Measurements from ENCODE around the gene POLR3A. TPM values are rescaled to one million over a fixed set of nuclear protein-coding genes. Genes with fewer than 3 reads are reported as not detected.
"Not testable (repeated sequence)": the region's sequence is repeated elsewhere in the genome, so short reads cannot be mapped to it uniquely, and the experiment has no call there.

The POLR3A gene
- total RNA-seq, 1 experiment from 2014 or later: 21.8 TPM

DNA sequence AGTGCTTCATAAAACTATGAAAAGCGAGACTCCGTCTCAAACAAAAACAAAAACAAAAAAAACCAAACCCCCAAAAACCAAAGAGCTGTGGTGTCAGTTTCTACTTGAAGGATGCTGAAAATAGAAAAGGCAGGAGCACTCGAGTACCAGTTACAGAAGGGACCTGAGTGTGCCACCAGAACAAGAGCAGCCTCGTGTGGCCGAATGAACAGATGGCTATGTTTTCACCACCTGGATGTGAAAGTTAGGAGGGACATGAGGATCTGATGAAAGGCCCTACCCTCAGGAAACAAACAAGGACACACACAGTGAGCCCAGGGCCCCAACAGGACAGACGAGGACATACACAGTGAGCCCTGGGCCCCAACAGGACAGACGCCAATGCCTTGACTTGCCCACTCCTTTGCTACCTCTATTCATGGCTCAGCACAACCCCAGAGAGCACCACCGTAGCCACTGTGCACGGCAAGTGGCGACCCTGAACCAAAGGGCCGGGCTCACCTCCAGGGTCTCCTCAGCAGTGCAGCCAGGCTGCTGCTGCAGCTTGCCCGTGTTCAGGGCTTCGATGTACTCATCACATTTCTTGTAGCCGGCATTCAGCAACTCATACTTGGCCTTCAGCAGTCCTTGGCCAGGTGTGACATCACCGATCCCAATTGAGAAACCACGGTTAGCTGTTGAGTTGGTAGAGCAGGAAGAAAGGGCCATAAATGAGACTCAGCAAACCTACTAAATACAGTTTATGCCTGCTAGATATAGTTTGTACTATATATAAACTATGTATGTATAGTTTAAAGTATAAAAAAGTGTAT, 24.9 kb downstream of the POLR3A start:
- H3K27me3 ChIP-seq: no peaks in the 10 kb centered on the region
- no peak overlapping the region for H3K4me3 ChIP-seq
- H3K36me3 ChIP-seq: peaks cover 88% of the 10 kb centered on the region
- DNase-seq: no peak
- H3K9me3 ChIP-seq: no peaks in the 10 kb centered on the region

DNA sequence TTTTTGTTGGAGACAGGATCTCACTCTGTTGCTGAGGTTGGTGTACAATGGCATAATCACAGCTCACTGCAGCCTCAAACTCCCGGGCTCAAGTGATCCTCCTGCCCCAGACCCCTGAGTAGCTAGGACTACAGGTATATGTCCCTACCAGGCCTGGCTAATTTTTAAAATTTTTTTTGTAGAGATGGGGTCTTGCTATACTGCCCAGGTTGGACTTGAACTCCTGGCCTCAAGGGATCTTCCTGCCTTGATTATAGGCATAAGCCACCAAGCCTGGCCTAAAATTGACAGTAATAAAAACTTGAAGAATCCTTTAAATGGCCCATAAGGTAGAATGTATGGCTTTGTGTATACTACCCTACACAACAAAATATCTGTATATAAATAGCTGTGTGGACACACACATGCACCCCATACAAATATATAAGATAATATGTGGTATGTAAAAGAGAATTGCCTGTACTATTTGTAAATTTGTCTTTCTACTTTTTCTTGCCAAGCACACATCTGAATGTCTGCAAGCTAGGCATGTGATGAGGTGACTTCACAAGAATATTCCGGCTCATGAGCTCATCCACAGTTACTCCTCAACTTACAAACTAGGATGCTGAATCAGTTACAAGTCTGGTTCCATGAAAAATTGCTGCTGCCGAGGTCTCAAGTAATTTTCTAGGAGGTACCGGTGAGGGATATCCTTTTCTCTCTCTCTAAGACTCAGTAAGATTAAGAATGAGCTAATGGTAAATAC, 26.6 kb downstream of the POLR3A start:
- H3K36me3 ChIP-seq: peaks cover 94% of the 10 kb centered on the region
- H3K9me3 ChIP-seq: no peaks in the 10 kb centered on the region
- no peak overlapping the region for H3K4me3 ChIP-seq
- H3K27me3 ChIP-seq: no peaks in the 10 kb centered on the region
- DNase-seq: no peak

GRCh38 chr10:78000956-78001472, 28.3 kb downstream of the POLR3A start:
- H3K36me3 ChIP-seq: peaks cover 96% of the 10 kb centered on the region
- H3K4me3 ChIP-seq: no peak overlapping the region
- no peak for DNase-seq
- H3K9me3 ChIP-seq: no peaks in the 10 kb centered on the region
- H3K27me3 ChIP-seq: no peaks in the 10 kb centered on the region

- Histone ChIP-seq H3K27me3 (no peaks in the 10 kb centered on the region), H3K9me3 (no peaks in the 10 kb centered on the region), H3K36me3 (peaks cover 92% of the 10 kb centered on the region), H3K4me3 (no peak overlapping the region)
- DNase-seq: no peak
Measured at GRCh38 chr10:78000206-78000605, 29.1 kb downstream of the POLR3A start.

GRCh38 chr10:77998780-77999179, 30.5 kb downstream of the POLR3A start:
- H3K27me3 ChIP-seq, H3K9me3 ChIP-seq, DNase-seq, H3K4me3 ChIP-seq: not testable (repeated sequence)
- peaks cover 91% of the 10 kb centered on the region for H3K36me3 ChIP-seq

- Histone ChIP-seq H3K9me3 (no peaks in the 10 kb centered on the region), H3K4me3 (no peak overlapping the region), H3K36me3 (peaks cover 80% of the 10 kb centered on the region), H3K27me3 (no peaks in the 10 kb centered on the region)
- DNase-seq: no peak
Measured at GRCh38 chr10:77993620-77994019, 35.7 kb downstream of the POLR3A start.

GRCh38 chr10:77989081-77989724, 40.1 kb downstream of the POLR3A start:
- peaks cover 86% of the 10 kb centered on the region for H3K36me3 ChIP-seq
- peak; percentile 30 for DNase-seq

DNA sequence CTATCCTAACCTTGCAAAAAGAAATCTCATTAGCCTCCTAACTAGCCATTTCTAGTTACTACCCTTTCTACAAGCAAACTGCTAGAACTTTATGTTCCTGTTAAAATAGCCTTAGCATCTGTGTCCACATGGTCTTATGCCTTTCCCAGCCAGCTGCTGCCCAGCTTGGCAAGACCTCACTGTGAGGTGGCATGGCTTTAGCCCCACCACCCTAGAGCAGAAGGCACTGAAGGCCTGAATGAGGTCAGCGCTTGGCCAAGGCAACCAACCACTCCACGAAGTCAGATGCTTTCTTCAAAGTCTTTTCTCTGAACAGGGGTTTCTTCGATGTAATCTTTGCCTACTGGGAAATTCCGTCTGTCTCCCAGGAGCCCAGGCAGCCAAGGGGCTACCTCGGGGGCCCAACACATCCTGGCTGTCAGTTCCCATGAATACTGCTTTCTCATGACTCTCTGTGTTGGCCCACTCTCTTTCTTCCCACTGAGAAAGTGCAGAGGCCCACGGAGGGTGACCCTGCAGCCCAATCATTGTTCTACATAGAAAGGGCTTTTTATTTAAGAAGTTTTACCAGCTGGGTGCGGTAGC, 41.6 kb downstream of the POLR3A start:
- peaks cover 85% of the 10 kb centered on the region for H3K36me3 ChIP-seq
- no peaks in the 10 kb centered on the region for H3K9me3 ChIP-seq
- H3K4me3 ChIP-seq: no peak overlapping the region
- H3K27me3 ChIP-seq: no peaks in the 10 kb centered on the region
- no peak for DNase-seq

More at GRCh38 chr10:77989081-77989724, 40.1 kb downstream of the POLR3A start:
- Histone ChIP-seq H3K4me3 (no peak overlapping the region), H3K9me3 (no peaks in the 10 kb centered on the region), H3K27me3 (no peaks in the 10 kb centered on the region)

GRCh38 chr10:77984986-77985385, 44.3 kb downstream of the POLR3A start:
- Histone ChIP-seq H3K36me3 (peaks cover 89% of the 10 kb centered on the region), H3K9me3 (no peaks in the 10 kb centered on the region), H3K4me3 (no peak overlapping the region), H3K27me3 (no peaks in the 10 kb centered on the region)
- DNase-seq: no peak

DNA sequence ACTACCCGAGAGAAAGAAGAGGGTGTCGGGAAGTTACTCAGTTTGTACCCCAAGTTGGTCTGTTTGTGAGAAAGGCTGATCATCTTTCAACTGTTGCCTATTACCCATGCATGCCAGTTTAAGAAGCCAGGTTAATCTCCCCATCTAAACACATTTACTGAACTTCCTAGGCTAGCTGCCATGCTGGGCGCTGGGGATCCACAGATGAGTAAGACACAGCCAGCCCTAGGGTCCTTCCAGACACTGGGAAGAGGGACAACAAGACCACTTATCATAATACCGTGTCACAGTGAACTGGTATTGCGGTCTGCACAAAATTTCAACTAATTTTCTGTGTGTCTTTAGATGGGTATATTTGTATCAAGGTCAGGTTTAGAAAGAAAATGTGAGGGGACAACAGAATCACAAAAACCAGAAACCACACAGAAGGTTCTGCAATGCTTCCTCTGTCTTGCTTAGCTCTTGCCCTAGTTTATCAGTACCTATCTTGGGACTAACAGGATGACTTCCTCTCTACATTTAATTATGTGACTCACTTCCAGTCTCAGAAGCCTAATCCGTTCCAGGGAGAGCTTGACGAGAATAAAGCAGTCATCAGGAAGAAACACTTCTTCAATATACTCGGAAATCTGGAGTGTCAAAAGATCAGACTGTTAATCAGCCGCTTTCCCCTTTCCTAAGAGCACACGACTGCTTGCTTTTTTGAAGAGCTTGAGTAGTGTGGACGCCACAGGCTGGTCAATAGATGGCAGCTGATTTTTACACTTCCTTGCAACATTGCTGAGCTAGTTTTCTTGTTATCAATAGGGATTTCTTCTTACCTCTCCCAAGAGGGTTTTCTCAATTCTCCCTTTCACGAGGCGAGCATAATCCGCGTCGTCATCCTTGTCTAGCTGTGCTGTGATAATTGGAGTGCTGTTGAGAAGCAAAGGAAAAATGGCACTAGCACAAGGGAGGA, 45.7 kb downstream of the POLR3A start:
- Histone ChIP-seq H3K27me3 (no peaks in the 10 kb centered on the region), H3K9me3 (no peaks in the 10 kb centered on the region), H3K4me3 (no peak overlapping the region), H3K36me3 (peaks cover 90% of the 10 kb centered on the region)
- DNase-seq: no peak

- Histone ChIP-seq H3K4me3 (no peak overlapping the region), H3K27me3 (no peaks in the 10 kb centered on the region), H3K36me3 (peaks cover 87% of the 10 kb centered on the region), H3K9me3 (no peaks in the 10 kb centered on the region)
- no peak for DNase-seq
Measured at GRCh38 chr10:77981281-77981680, 48.0 kb downstream of the POLR3A start.

GRCh38 chr10:77979221-77979620, 50.1 kb downstream of the POLR3A start:
- Histone ChIP-seq H3K4me3 (no peak overlapping the region), H3K9me3 (no peaks in the 10 kb centered on the region), H3K36me3 (peaks cover 77% of the 10 kb centered on the region), H3K27me3 (no peaks in the 10 kb centered on the region)
- DNase-seq: no peak

- DNase-seq: no peak
- H3K27me3 ChIP-seq: no peaks in the 10 kb centered on the region
- no peak overlapping the region for H3K4me3 ChIP-seq
- H3K9me3 ChIP-seq: no peaks in the 10 kb centered on the region
- H3K36me3 ChIP-seq: peaks cover 70% of the 10 kb centered on the region
Measured at GRCh38 chr10:77978360-77978759, 51.0 kb downstream of the POLR3A start.

DNA sequence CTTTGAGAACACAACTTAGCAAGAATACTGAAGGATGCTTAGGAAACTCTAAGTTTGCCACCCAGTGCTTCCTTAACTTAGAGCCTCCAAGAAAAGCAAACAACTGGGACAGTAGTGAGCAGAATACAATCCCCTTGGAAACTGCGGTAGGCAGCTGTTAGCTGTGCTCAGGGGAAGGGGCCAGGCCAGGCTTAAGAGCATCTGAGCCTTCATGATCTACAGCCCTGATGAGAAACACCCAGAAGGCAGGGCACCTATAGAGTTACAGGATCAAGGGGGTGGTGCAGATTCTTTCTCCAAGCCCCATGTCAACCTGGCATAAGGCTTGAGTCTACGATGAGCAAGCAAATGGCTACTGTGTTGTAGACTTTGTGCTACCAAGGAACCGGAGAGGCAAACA, 51.4 kb downstream of the POLR3A start:
- H3K27me3 ChIP-seq: no peaks in the 10 kb centered on the region
- no peak overlapping the region for H3K4me3 ChIP-seq
- no peak for DNase-seq
- no peaks in the 10 kb centered on the region for H3K9me3 ChIP-seq
- peaks cover 65% of the 10 kb centered on the region for H3K36me3 ChIP-seq

- DNase-seq: no peak
- Histone ChIP-seq H3K4me3 (no peak overlapping the region), H3K9me3 (no peaks in the 10 kb centered on the region), H3K36me3 (peaks cover 56% of the 10 kb centered on the region), H3K27me3 (no peaks in the 10 kb centered on the region)
Measured at GRCh38 chr10:77977016-77977415, 52.3 kb downstream of the POLR3A start.
